Measurements from ENCODE around the gene ABR. TPM values are rescaled to one million over a fixed set of nuclear protein-coding genes. Genes with fewer than 3 reads are reported as not detected.
"Not testable (repeated sequence)": the region's sequence is repeated elsewhere in the genome, so short reads cannot be mapped to it uniquely, and the experiment has no call there.

The ABR gene
- total RNA-seq, 6 experiments from 2014 or later = 49.3 to 58.4 (median 54.4) TPM

GRCh38 chr17:1077986-1078711 lies 101.6 kb downstream of the ABR start:
- H3K27ac Mint-ChIP-seq = no peak overlapping the region
- H3K4me1 Mint-ChIP-seq (ENCODE audit: low read depth) = peaks cover 32% of the 10 kb centered on the region
- no peaks in the 10 kb centered on the region; the same call in none of the 2 replicates for H3K27me3 Mint-ChIP-seq (ENCODE audit: insufficient read depth)
- no peak for TF ChIP-seq CTCF (IDR thresholded peaks at IDR 0.05)
- DNase-seq = no peak
- no peak overlapping the region for H3K4me3 Mint-ChIP-seq
- H3K36me3 Mint-ChIP-seq (ENCODE audit: low read depth) = peaks cover 8% of the 10 kb centered on the region; the same call in 1 of the 2 replicates
- H3K9me3 Mint-ChIP-seq = no peaks in the 10 kb centered on the region

GRCh38 chr17:1077581-1077985 lies 102.2 kb downstream of the ABR start:
- no peak for DNase-seq
- Mint-ChIP-seq H3K4me1 (ENCODE audit: low read depth) (peaks cover 26% of the 10 kb centered on the region), H3K27ac (no peak overlapping the region), H3K4me3 (no peak overlapping the region), H3K36me3 (ENCODE audit: low read depth) (peaks cover 5% of the 10 kb centered on the region; the same call in 1 of the 2 replicates), H3K9me3 (no peaks in the 10 kb centered on the region), H3K27me3 (ENCODE audit: insufficient read depth) (no peaks in the 10 kb centered on the region; the same call in none of the 2 replicates)
- TF ChIP-seq CTCF (IDR thresholded peaks at IDR 0.05) = no peak

DNA sequence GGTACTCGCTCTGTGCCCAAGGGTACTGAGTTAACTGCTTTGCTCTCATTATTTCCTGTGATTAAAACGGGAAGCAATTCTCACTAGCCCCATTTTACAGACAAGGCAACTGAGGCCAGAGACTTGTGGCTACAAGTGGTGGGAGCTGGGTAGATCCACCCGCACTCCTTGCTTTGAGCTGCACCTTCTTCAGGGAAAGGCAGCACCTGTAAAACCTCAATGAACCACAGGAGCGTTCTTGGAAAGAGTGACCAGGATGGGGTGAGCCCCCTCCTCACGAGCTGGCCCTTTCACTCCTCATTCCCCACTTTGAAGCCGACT lies 102.8 kb downstream of the ABR start:
- Mint-ChIP-seq H3K4me1 (ENCODE audit: low read depth) (peaks cover 20% of the 10 kb centered on the region), H3K36me3 (ENCODE audit: low read depth) (peaks cover 5% of the 10 kb centered on the region; the same call in 1 of the 2 replicates), H3K27me3 (ENCODE audit: insufficient read depth) (no peaks in the 10 kb centered on the region; the same call in none of the 2 replicates), H3K27ac (no peak overlapping the region), H3K9me3 (no peaks in the 10 kb centered on the region), H3K4me3 (no peak overlapping the region)
- no peak for TF ChIP-seq CTCF (IDR thresholded peaks at IDR 0.05)
- no peak for DNase-seq

GRCh38 chr17:1076299-1076981 lies 103.3 kb downstream of the ABR start:
- DNase-seq = no peak
- H3K36me3 Mint-ChIP-seq (ENCODE audit: low read depth) = peaks cover 5% of the 10 kb centered on the region; the same call in 1 of the 2 replicates
- H3K4me3 Mint-ChIP-seq = no peak overlapping the region
- no peak overlapping the region for H3K27ac Mint-ChIP-seq
- TF ChIP-seq CTCF (IDR thresholded peaks at IDR 0.05) = no peak
- no peaks in the 10 kb centered on the region for H3K9me3 Mint-ChIP-seq
- no peaks in the 10 kb centered on the region; the same call in none of the 2 replicates for H3K27me3 Mint-ChIP-seq (ENCODE audit: insufficient read depth)
- H3K4me1 Mint-ChIP-seq (ENCODE audit: low read depth) = peaks cover 17% of the 10 kb centered on the region

DNA sequence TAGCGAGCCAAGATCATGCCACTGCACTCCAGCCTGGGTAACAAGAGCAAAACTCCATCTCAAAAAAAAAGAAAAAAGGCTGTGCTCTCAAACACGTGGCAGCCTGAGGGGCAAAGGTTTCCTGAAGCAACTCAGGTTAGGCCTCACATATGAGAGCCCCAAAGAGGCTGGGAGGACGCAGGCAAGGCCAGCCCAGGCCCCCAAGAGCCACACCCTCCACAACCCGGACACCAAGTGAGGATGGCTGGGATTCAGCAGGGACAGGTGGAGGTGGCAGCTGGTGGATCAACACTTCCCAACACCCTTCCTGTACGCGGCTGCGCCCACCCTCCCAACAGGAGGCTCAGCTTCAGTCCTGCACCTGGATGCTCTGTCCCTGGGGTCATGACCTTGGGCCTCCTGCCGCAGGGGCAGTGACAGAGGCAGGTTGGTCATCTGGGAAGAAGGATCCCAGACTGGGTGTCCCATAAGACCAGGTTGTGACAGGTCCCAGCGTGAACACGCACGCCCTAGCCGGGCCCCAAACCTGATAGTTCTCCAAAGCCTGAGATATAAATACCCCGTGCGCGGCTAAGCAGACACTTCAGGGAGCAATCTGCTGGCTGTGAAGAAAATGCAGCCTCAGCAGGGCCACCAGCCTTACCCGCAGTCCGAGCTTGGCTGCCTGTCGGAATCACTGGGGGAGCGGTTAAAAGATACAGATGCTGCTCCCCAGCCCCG lies 104.7 kb downstream of the ABR start:
- no peak overlapping the region for H3K4me3 Mint-ChIP-seq
- peaks cover 3% of the 10 kb centered on the region for H3K4me1 Mint-ChIP-seq (ENCODE audit: low read depth)
- TF ChIP-seq CTCF (IDR thresholded peaks at IDR 0.05) = no peak
- H3K27ac Mint-ChIP-seq = no peak overlapping the region
- H3K36me3 Mint-ChIP-seq (ENCODE audit: low read depth) = no peaks in the 10 kb centered on the region
- H3K27me3 Mint-ChIP-seq (ENCODE audit: insufficient read depth) = no peaks in the 10 kb centered on the region; the same call in none of the 2 replicates
- no peaks in the 10 kb centered on the region for H3K9me3 Mint-ChIP-seq
- no peak for DNase-seq

DNA sequence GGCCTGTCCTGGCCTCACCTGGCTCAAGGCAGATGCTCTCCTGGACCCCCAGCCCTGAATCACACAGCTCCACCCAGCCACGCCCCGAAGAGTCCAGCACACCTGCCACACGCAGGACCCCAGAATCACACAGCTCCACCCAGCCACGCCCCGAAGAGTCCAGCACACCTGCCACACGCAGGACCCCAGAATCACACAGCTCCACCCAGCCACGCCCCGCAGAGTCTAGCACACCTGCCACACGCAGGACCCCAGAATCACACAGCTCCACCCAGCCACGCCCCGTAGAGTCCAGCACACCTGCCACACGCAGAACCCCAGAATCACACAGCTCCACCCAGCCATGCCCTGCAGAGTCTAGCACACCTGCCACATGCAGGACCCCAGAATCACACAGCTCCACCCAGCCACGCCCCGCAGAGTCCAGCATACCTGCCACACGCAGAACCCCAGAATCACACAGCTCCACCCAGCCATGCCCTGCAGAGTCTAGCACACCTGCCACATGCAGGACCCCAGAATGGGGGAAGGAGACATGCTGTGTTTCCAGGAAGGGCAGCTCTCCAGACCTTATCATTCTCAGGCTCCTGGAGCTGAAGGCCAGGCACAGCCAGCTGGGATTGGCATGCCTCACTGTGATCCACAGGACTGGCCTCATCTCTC lies 105.7 kb downstream of the ABR start:
- H3K4me3 Mint-ChIP-seq; H3K27me3 Mint-ChIP-seq (ENCODE audit: insufficient read depth): not testable (repeated sequence)

More for the DNA sequence above, 105.7 kb downstream of the ABR start:
- not testable (repeated sequence) for H3K36me3 Mint-ChIP-seq (ENCODE audit: low read depth); H3K27ac Mint-ChIP-seq; H3K4me1 Mint-ChIP-seq (ENCODE audit: low read depth); H3K9me3 Mint-ChIP-seq; DNase-seq

Measured in HFFc6 (cell line).